ENCODE measurements around the gene RYR2. TPM values are rescaled to one million over a fixed set of nuclear protein-coding genes. Genes with fewer than 3 reads are reported as not detected.

Gene RYR2
- total RNA-seq, 1 donor from 2014 or later: 47.0 TPM

GRCh38 chr1:237223419-237223818 lies 181.4 kb downstream of the RYR2 start:
- H3K4me1 Mint-ChIP-seq (ENCODE audit: low read depth, unreplicated experiment): peaks cover 19% of the 10 kb centered on the region
- no peak overlapping the region for H3K27ac Mint-ChIP-seq (ENCODE audit: unreplicated experiment)
- TF ChIP-seq CTCF (IDR thresholded peaks at IDR 0.05; ENCODE audit: partially characterized antibody, unreplicated experiment): no peak
- H3K36me3 Mint-ChIP-seq (ENCODE audit: unreplicated experiment): peaks cover 4% of the 10 kb centered on the region
- peaks cover 4% of the 10 kb centered on the region for H3K9me3 Mint-ChIP-seq (ENCODE audit: unreplicated experiment)
- H3K4me3 Mint-ChIP-seq (ENCODE audit: unreplicated experiment): no peak overlapping the region
- no peak for DNase-seq
- H3K27me3 Mint-ChIP-seq (ENCODE audit: unreplicated experiment): peaks cover 1% of the 10 kb centered on the region

GRCh38 chr1:237226177-237226944 lies 184.4 kb downstream of the RYR2 start:
- peaks cover 4% of the 10 kb centered on the region for H3K36me3 Mint-ChIP-seq (ENCODE audit: unreplicated experiment)
- no peak for DNase-seq
- no peak overlapping the region for H3K4me3 Mint-ChIP-seq (ENCODE audit: unreplicated experiment)
- no peak for TF ChIP-seq CTCF (IDR thresholded peaks at IDR 0.05; ENCODE audit: partially characterized antibody, unreplicated experiment)
- H3K27ac Mint-ChIP-seq (ENCODE audit: unreplicated experiment): no peak overlapping the region
- H3K9me3 Mint-ChIP-seq (ENCODE audit: unreplicated experiment): peaks cover 4% of the 10 kb centered on the region
- H3K27me3 Mint-ChIP-seq (ENCODE audit: unreplicated experiment): peaks cover 1% of the 10 kb centered on the region
- H3K4me1 Mint-ChIP-seq (ENCODE audit: low read depth, unreplicated experiment): peaks cover 6% of the 10 kb centered on the region

GRCh38 chr1:237227476-237227875 lies 185.5 kb downstream of the RYR2 start:
- H3K4me1 Mint-ChIP-seq (ENCODE audit: low read depth, unreplicated experiment): peaks cover 2% of the 10 kb centered on the region
- DNase-seq: no peak
- no peak for TF ChIP-seq CTCF (IDR thresholded peaks at IDR 0.05; ENCODE audit: partially characterized antibody, unreplicated experiment)

GRCh38 chr1:237228421-237228820 lies 186.4 kb downstream of the RYR2 start:
- TF ChIP-seq CTCF (IDR thresholded peaks at IDR 0.05; ENCODE audit: partially characterized antibody, unreplicated experiment): no peak
- no peaks in the 10 kb centered on the region for H3K36me3 Mint-ChIP-seq (ENCODE audit: unreplicated experiment)
- H3K9me3 Mint-ChIP-seq (ENCODE audit: unreplicated experiment): peaks cover 3% of the 10 kb centered on the region
- DNase-seq: no peak
- no peak overlapping the region for H3K4me3 Mint-ChIP-seq (ENCODE audit: unreplicated experiment)
- peaks cover 2% of the 10 kb centered on the region for H3K4me1 Mint-ChIP-seq (ENCODE audit: low read depth, unreplicated experiment)
- H3K27me3 Mint-ChIP-seq (ENCODE audit: unreplicated experiment): peaks cover 1% of the 10 kb centered on the region
- H3K27ac Mint-ChIP-seq (ENCODE audit: unreplicated experiment): no peak overlapping the region

More at GRCh38 chr1:237227476-237227875, 185.5 kb downstream of the RYR2 start:
- no peak overlapping the region for H3K27ac Mint-ChIP-seq (ENCODE audit: unreplicated experiment)
- H3K27me3 Mint-ChIP-seq (ENCODE audit: unreplicated experiment): peaks cover 1% of the 10 kb centered on the region
- no peak overlapping the region for H3K4me3 Mint-ChIP-seq (ENCODE audit: unreplicated experiment)
- peaks cover 3% of the 10 kb centered on the region for H3K9me3 Mint-ChIP-seq (ENCODE audit: unreplicated experiment)
- no peaks in the 10 kb centered on the region for H3K36me3 Mint-ChIP-seq (ENCODE audit: unreplicated experiment)

GRCh38 chr1:237229333-237229732 lies 187.3 kb downstream of the RYR2 start:
- H3K27ac Mint-ChIP-seq (ENCODE audit: unreplicated experiment): no peak overlapping the region
- no peak overlapping the region for H3K4me3 Mint-ChIP-seq (ENCODE audit: unreplicated experiment)
- H3K9me3 Mint-ChIP-seq (ENCODE audit: unreplicated experiment): peaks cover 3% of the 10 kb centered on the region
- no peak for TF ChIP-seq CTCF (IDR thresholded peaks at IDR 0.05; ENCODE audit: partially characterized antibody, unreplicated experiment)
- no peak for DNase-seq
- H3K27me3 Mint-ChIP-seq (ENCODE audit: unreplicated experiment): peaks cover 1% of the 10 kb centered on the region
- peaks cover 2% of the 10 kb centered on the region for H3K4me1 Mint-ChIP-seq (ENCODE audit: low read depth, unreplicated experiment)
- no peaks in the 10 kb centered on the region for H3K36me3 Mint-ChIP-seq (ENCODE audit: unreplicated experiment)
